Nephron (organoid): Measurements from ENCODE around the gene ILK.

Experiments
- H3K27ac Mint-ChIP-seq, 3 experiments: 2 replicates each; pipeline ENCODE4 v1.8.0; 2020; ENCODE audit warnings: mixed read lengths in 3 of 3, mild to moderate bottlenecking in 2 of 3, moderate library complexity in 1 of 3
- H3K27me3 Mint-ChIP-seq: 2 replicates; pipeline ENCODE4 v1.8.0; 2021; ENCODE audit warnings: low read depth, mild to moderate bottlenecking, moderate library complexity, mixed read lengths
- H3K36me3 Mint-ChIP-seq: 2 replicates; pipeline ENCODE4 v1.8.0; 2020; ENCODE audit warnings: low read depth, mixed read lengths
- H3K4me1 Mint-ChIP-seq: 2 replicates; pipeline ENCODE4 v1.8.0; 2020; ENCODE audit warnings: mixed read lengths
- H3K4me3 Mint-ChIP-seq, 3 experiments: 2 replicates each; pipeline ENCODE4 v1.8.0; 2020; ENCODE audit warnings: mild to moderate bottlenecking in 3 of 3, mixed read lengths in 3 of 3, moderate library complexity in 2 of 3
- H3K9me3 Mint-ChIP-seq: 2 replicates; pipeline ENCODE4 v1.8.0; 2020; ENCODE audit warnings: mixed read lengths
- CTCF ChIP-seq, 3 experiments: fragments of 200-600 bp; sonication (generic); IDR thresholded peaks; one replicate each; pipeline ENCODE4 v1.5.0; 2021; ENCODE audit warnings: antibody characterized with exemption in 3 of 3; ENCODE audit not compliant: unreplicated experiment in 3 of 3

ILK gene

GRCh38 chr11:6619004-6619745 lies 15.6 kb downstream of the ILK start, which contains the start of gene TPP1:
TPP1 (minus strand) TSS chr11:6619422; CDS start chr11:6619400, 22 bp downstream.
- Mint-ChIP-seq H3K4me1 (no peaks in the 10 kb centered on the region), H3K9me3 (no peaks in the 10 kb centered on the region), H3K27ac (no peak within 1 kb of the TSS), H3K4me3 (no peak within 1 kb of the TSS), H3K27me3 (no peaks in the 10 kb centered on the region), H3K36me3 (peaks cover 12% of the 10 kb centered on the region)
- no peak for TF ChIP-seq CTCF (IDR thresholded peaks at IDR 0.05; ENCODE audit: unreplicated experiment in 3 of 3)

- H3K27me3 Mint-ChIP-seq = no peaks in the 10 kb centered on the region
- no peak for TF ChIP-seq CTCF (IDR thresholded peaks at IDR 0.05; ENCODE audit: unreplicated experiment in 3 of 3)
- H3K9me3 Mint-ChIP-seq = no peaks in the 10 kb centered on the region
- no peak overlapping the region for H3K4me3 Mint-ChIP-seq
- H3K4me1 Mint-ChIP-seq = no peaks in the 10 kb centered on the region
- peaks cover 15% of the 10 kb centered on the region for H3K36me3 Mint-ChIP-seq
- no peak overlapping the region for H3K27ac Mint-ChIP-seq
These were observed 17.1 kb downstream of the ILK start for GRCh38 chr11:6620636-6621035.

- Mint-ChIP-seq H3K27me3 (no peaks in the 10 kb centered on the region), H3K27ac (no peak overlapping the region), H3K4me1 (no peaks in the 10 kb centered on the region), H3K4me3 (no peak overlapping the region), H3K9me3 (no peaks in the 10 kb centered on the region), H3K36me3 (peaks cover 16% of the 10 kb centered on the region)
- TF ChIP-seq CTCF (IDR thresholded peaks at IDR 0.05; ENCODE audit: unreplicated experiment in 3 of 3) = no peak
These were observed 18.2 kb downstream of the ILK start for GRCh38 chr11:6621711-6622211.

GRCh38 chr11:6622261-6623171 lies 18.9 kb downstream of the ILK start:
- no peak for TF ChIP-seq CTCF (IDR thresholded peaks at IDR 0.05; ENCODE audit: unreplicated experiment in 3 of 3)
- Mint-ChIP-seq H3K4me1 (no peaks in the 10 kb centered on the region), H3K27me3 (no peaks in the 10 kb centered on the region), H3K9me3 (no peaks in the 10 kb centered on the region), H3K27ac (no peak overlapping the region), H3K4me3 (no peak overlapping the region), H3K36me3 (peaks cover 21% of the 10 kb centered on the region)

GRCh38 chr11:6623391-6624363 lies 20.1 kb downstream of the ILK start:
- no peak overlapping the region for H3K27ac Mint-ChIP-seq

More at GRCh38 chr11:6623391-6624363, 20.1 kb downstream of the ILK start:
- H3K4me3 Mint-ChIP-seq = no peak overlapping the region
- H3K9me3 Mint-ChIP-seq = no peaks in the 10 kb centered on the region
- peaks cover 30% of the 10 kb centered on the region for H3K36me3 Mint-ChIP-seq
- no peaks in the 10 kb centered on the region for H3K4me1 Mint-ChIP-seq
- H3K27me3 Mint-ChIP-seq = no peaks in the 10 kb centered on the region
- TF ChIP-seq CTCF (IDR thresholded peaks at IDR 0.05; ENCODE audit: unreplicated experiment in 3 of 3) = no peak
